ENCODE data around the gene PLB1.

The PLB1 gene

DNA sequence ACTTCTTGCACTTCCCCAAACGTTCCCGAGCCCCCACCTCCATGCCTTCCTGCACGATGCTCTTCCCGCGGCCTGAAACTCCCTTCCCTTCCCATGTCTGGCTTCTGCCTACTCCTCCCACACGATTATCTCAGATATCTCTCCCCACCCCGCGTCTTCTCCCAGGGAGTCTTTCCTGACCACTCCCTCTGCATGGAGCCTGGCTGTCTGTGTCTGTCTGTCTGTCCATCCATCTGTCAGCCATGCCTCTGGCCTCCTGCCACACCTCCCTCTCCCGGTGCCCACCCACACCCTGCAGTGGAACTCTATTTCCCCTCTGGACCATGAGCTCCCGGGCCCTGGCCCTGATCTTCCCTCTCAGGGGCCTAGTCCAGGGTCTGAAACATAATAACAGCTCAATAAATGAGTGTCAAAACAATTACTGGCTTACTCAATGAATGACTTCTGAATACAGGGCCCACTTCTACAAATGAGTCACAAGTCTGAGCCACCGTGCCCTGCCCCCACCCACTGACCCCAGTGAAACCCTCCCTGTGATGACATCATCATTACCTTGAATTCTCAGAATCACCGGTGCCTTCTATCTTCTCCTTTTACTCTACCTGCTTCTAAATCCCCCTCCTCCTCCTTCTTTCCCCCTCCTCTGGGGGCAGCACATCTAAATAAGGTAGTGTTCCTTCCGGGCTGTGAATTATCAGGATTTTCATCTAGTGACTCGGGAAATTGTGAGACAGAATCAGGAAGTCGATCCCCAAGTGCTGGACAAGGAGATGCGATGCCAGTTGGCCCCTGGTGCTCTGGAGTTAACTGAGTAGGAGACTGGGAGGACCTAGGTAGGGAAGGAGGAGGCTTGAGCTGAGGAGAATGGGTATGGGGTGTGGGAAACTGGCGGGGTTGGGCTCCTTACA lies 46.1 kb upstream of the PLB1 start:
- no peak overlapping the region for H3K4me3 ChIP-seq (ENCODE audit: low read length)
- TF ChIP-seq CTCF (conservative IDR thresholded peaks at IDR 0.05; ENCODE audit: low read length) = no peak
- DNase-seq (ENCODE audit: low read depth) = no peak

GRCh38 chr2:28450901-28451565 lies 44.8 kb upstream of the PLB1 start:
- H3K4me3 ChIP-seq (ENCODE audit: low read length) = no peak overlapping the region
- TF ChIP-seq CTCF (conservative IDR thresholded peaks at IDR 0.05; ENCODE audit: low read length) = no peak

DNA sequence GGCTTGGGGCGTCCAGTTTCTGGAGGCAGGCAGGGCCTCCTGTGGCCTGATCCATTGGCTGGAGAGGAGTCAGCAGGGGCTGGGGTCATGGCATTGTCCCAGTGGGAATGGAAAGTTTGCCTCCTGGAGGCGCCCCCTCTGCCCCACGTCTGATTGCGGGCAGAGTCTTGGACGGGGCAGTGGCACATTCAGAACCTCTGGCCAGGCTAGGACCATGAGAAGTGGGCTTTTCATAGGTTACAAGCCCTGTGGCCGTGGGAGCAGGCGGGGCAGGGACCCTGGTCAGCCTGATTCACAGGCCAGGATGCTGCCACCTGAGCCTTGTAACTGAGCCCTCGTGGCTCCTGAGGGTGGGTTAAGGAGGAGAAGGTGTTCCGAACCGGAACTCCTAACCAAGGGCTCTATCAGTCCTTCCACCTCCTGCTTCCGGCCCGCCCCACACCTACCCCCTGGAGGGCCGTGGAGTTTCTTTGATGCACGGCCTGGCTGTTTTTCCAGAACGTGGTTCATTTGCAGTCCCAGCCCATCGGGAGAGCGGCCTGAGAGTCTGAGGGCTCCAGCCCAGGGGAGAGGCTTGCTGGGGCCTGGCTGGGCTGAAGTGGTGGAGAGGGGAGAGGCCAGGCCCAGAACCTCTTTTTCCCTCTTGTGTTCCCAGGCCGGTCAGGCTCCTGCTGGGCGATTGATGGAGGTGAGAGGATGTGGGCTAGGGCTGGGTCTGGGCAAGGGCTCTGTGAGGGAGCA lies 43.9 kb upstream of the PLB1 start:
- DNase-seq (ENCODE audit: low read depth) = no peak
- no peak overlapping the region for H3K4me3 ChIP-seq (ENCODE audit: low read length)
- TF ChIP-seq CTCF (conservative IDR thresholded peaks at IDR 0.05; ENCODE audit: low read length) = no peak

More at GRCh38 chr2:28450901-28451565, 44.8 kb upstream of the PLB1 start:
- DNase-seq (ENCODE audit: low read depth) = no peak

DNA sequence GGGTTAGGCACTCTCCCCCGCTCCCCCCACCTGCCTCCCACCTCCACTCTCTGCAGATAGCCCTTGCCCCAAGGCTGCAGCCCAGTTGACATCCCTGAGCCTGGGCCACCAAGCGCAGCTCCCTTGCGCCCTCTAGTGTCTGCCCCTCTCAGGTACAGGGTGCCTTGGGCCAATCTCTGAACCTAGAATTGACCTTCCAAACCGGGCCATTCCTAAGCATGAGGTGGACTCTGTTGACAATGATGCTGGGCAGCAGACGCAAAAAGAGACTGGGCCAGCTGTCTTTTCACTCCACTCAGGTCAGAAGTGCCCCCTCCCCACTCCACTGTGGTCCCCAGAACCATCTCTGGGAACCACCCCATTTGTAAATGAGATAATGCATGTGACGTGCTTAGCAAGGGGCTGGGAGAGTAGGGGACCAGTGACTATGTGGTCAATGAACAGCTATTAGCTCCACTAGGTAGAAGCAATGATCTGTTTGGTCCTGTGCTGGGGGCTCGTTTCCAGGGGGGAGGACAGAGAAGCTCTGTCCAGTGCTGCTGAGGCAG lies 43.3 kb upstream of the PLB1 start:
- TF ChIP-seq CTCF (conservative IDR thresholded peaks at IDR 0.05; ENCODE audit: low read length) = peak; percentile 95
- peak; percentile 42 for DNase-seq (ENCODE audit: low read depth)
- no peak overlapping the region for H3K4me3 ChIP-seq (ENCODE audit: low read length)

DNA sequence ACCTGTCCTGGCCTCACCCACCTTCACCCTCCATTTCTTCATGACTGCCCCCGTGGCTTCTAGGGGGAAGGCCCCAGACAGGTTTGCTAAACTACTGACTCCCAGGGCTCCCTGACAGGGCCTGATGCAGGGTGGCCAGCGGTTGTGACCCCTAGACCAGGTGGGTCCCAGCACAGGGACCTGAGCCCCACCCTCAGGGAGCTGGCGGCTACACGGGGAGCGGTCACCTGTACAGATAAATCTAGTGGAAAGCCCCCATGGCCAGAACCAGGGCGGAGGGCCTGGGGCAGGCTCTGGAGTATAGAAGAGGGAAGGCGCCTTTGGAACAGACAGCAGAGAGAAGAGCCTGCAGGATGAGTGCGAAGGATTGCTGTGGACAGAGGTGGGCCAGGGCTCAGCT lies 42.5 kb upstream of the PLB1 start:
- H3K4me3 ChIP-seq (ENCODE audit: low read length) = no peak overlapping the region
- DNase-seq (ENCODE audit: low read depth) = no peak
- TF ChIP-seq CTCF (conservative IDR thresholded peaks at IDR 0.05; ENCODE audit: low read length) = no peak

DNA sequence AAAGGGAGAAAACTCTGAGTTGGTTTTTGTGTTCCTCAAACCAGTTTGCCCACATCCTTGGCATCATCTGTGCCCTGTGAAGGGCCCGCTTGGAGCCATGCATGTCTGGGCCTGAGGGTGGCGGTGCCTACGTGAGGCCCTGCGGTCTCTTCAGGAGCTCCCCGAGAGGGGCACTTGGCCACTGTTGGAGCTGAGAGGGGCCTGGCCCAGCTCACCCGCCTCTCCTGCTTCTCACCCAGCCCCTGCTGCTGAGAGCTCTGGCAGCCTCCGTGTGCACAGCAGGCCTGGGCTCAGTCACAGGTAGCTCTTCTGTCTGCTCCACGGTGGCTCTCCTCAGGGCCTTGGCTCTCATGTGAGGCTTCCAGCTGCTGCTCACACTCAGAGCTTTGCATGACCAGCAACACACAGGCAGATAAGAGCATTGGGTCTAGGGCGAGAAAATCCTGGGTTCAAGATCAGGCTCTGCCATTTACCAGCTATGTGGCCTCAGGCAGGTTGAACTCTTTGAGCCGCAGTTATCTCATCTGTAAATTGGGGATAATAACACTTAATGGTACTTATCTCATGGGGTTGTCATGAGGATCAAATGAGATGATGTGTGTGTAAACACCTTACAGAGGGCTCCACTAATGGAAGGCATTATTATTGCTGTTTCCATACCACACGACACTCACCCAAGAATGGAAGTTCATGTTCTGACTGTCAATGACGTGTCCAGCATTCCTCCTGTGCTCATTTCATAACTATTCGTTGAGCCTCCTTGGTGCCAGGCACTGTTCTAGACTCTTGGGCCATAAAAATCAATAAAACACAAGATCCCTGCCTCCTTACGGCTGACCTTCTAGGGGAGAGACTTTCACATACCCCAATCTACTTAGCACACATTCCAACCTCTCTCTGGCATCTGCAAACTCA lies 41.6 kb upstream of the PLB1 start:
- no peak overlapping the region for H3K4me3 ChIP-seq (ENCODE audit: low read length)
- TF ChIP-seq CTCF (conservative IDR thresholded peaks at IDR 0.05; ENCODE audit: low read length) = no peak
- DNase-seq (ENCODE audit: low read depth) = peak; percentile 40

All from AG10803 (cell line).